DOHH2 (cell line): ENCODE data around the gene BBS9.
"Not testable (repeated sequence)": the region's sequence is repeated elsewhere in the genome, so short reads cannot be mapped to it uniquely, and the experiment has no call there.

Experiments used
- EZH2phosphoT487 ChIP-seq: fragments of 200-600 bp; sonication (generic); IDR thresholded peaks from 2 replicates; pipeline ENCODE4 v1.6.1; 2017; ENCODE audit warnings: borderline replicate concordance, mild to moderate bottlenecking, antibody characterized with exemption, low read length, moderate library complexity, mixed read lengths
- TF ChIP-seq, protein P1 (sequence below): fragments of 200-600 bp; sonication (generic); IDR thresholded peaks from one replicate; pipeline ENCODE4 v1.5.1; 2014; ENCODE audit warnings: antibody characterized with exemption, mild to moderate bottlenecking, low read depth, low read length; ENCODE audit not compliant: poor library complexity, severe bottlenecking

- TF ChIP-seq, protein P1, sequence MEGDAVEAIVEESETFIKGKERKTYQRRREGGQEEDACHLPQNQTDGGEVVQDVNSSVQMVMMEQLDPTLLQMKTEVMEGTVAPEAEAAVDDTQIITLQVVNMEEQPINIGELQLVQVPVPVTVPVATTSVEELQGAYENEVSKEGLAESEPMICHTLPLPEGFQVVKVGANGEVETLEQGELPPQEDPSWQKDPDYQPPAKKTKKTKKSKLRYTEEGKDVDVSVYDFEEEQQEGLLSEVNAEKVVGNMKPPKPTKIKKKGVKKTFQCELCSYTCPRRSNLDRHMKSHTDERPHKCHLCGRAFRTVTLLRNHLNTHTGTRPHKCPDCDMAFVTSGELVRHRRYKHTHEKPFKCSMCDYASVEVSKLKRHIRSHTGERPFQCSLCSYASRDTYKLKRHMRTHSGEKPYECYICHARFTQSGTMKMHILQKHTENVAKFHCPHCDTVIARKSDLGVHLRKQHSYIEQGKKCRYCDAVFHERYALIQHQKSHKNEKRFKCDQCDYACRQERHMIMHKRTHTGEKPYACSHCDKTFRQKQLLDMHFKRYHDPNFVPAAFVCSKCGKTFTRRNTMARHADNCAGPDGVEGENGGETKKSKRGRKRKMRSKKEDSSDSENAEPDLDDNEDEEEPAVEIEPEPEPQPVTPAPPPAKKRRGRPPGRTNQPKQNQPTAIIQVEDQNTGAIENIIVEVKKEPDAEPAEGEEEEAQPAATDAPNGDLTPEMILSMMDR, result not testable (repeated sequence)
- not testable (repeated sequence) for TF ChIP-seq EZH2phosphoT487
Measured at GRCh38 chr7:33527613-33528012, 398.2 kb downstream of the BBS9 start.
